SK-N-SH (cell line): ENCODE measurements around the gene ATXN2. TPM values are rescaled to one million over a fixed set of nuclear protein-coding genes. Genes with fewer than 3 reads are reported as not detected.
"Not testable (repeated sequence)": the region's sequence is repeated elsewhere in the genome, so short reads cannot be mapped to it uniquely, and the experiment has no call there.

ENCODE experiments used
- CTCF ChIA-PET: fragments of 300-600, 350-600 bp; formaldehyde crosslinking; extraction: SDS; loops from one replicate; lab custom pipeline; 2021; lab: Yijun Ruan, JAX
- POLR2A ChIA-PET: fragments of 350-600 bp; sonication (Branson Sonifier 250); formaldehyde crosslinking; extraction: SDS; loops from one replicate; lab custom pipeline; 2020; ENCODE audit warnings: antibody characterized with exemption, inconsistent platforms; lab: Yijun Ruan, JAX
- DNase-seq: peaks from one replicate; pipeline ENCODE4 v3.0.0; 2012
- H2AFZ ChIP-seq: fragments of 200-600 bp; sonication (generic); 2 replicates; pipeline ENCODE4 v1.8.1; 2016; ENCODE audit warnings: antibody characterized with exemption, mild to moderate bottlenecking, low read depth
- H3F3A ChIP-seq: fragments of 200-600 bp; sonication (generic); replicated peaks from 2 replicates; pipeline ENCODE3; 2016; ENCODE audit warnings: antibody characterized with exemption, mild to moderate bottlenecking; ENCODE audit not compliant: insufficient read depth
- H3K27ac ChIP-seq, 2 experiments: fragments of 200-500 bp in 1 of 2; fragments of 200-600 bp in 1 of 2; sonication (Bioruptor generic) in 1 of 2; sonication (generic), shearing (Covaris generic) in 1 of 2; 2 replicates each; pipeline versions ENCODE4 v1.5.1 to v1.6.1; 2014 to 2016; ENCODE audit warnings: low read depth in 2 of 2, inconsistent platforms in 1 of 2, low read length in 1 of 2, mild to moderate bottlenecking in 1 of 2, mixed read lengths in 1 of 2
- H3K27me3 ChIP-seq: fragments of 200-600 bp; sonication (generic), shearing (Covaris generic); 2 replicates; pipeline ENCODE4 v1.6.1; 2016; ENCODE audit warnings: mixed run types; ENCODE audit not compliant: insufficient read depth
- H3K36me3 ChIP-seq, 2 experiments: fragments of 200-500 bp in 1 of 2; fragments of 200-600 bp in 1 of 2; sonication (Bioruptor generic) in 1 of 2; sonication (generic) in 1 of 2; replicated peaks in 1 of 2; 2 replicates each; pipeline versions ENCODE3 to v1.5.1; 2014 to 2016; ENCODE audit warnings: low read length in 1 of 2, mild to moderate bottlenecking in 1 of 2; ENCODE audit not compliant: insufficient read depth in 2 of 2, control insufficient read depth in 1 of 2
- H3K4me1 ChIP-seq, 2 experiments: fragments of 200-500 bp in 1 of 2; fragments of 200-600 bp in 1 of 2; sonication (Bioruptor generic) in 1 of 2; sonication (generic), shearing (Covaris generic) in 1 of 2; 2 replicates each; pipeline versions ENCODE4 v1.5.1 to v1.6.1; 2014 to 2016; ENCODE audit warnings: low read depth in 1 of 2, low read length in 1 of 2, mixed run types in 1 of 2; ENCODE audit not compliant: insufficient read depth in 2 of 2, control insufficient read depth in 1 of 2
- H3K4me2 ChIP-seq: fragments of 200-600 bp; sonication (generic), shearing (Covaris generic); 2 replicates; pipeline ENCODE4 v1.6.1; 2017; ENCODE audit warnings: mixed run types
- H3K4me3 ChIP-seq, 2 experiments: fragments of 200-500 bp in 1 of 2; fragments of 200-600 bp in 1 of 2; sonication (Bioruptor generic) in 1 of 2; sonication (generic), shearing (Covaris generic) in 1 of 2; 2 replicates each; pipeline versions ENCODE4 v1.5.1 to v1.8.1; 2014 to 2016; ENCODE audit warnings: low read depth in 2 of 2, inconsistent platforms in 1 of 2, low read length in 1 of 2, mild to moderate bottlenecking in 1 of 2, mixed read lengths in 1 of 2, moderate library complexity in 1 of 2
- H3K79me2 ChIP-seq: fragments of 200-600 bp; sonication (generic); 2 replicates; pipeline ENCODE4 v1.8.1; 2017; ENCODE audit warnings: mild to moderate bottlenecking; ENCODE audit not compliant: insufficient read depth
- H3K9ac ChIP-seq: fragments of 200-600 bp; sonication (generic); 2 replicates; pipeline ENCODE4 v1.6.1; 2017; ENCODE audit warnings: mixed run types
- H3K9me2 ChIP-seq: fragments of 200-600 bp; sonication (generic); 2 replicates; pipeline ENCODE4 v1.6.1; 2017; ENCODE audit warnings: mixed run types
- H3K9me3 ChIP-seq: fragments of 200-600 bp; sonication (generic); 2 replicates; pipeline ENCODE4 v1.6.1; 2017; ENCODE audit warnings: mixed run types, mild to moderate bottlenecking, moderate library complexity
- H4K20me1 ChIP-seq: fragments of 200-600 bp; sonication (generic); 2 replicates; pipeline ENCODE4 v1.6.1; 2017; ENCODE audit warnings: mild to moderate bottlenecking, mixed run types; ENCODE audit not compliant: insufficient read depth
- ELF1 ChIP-seq: IDR thresholded peaks from 2 replicates; pipeline ENCODE4 v1.4.0; 2012
- EZH2phosphoT487 ChIP-seq: fragments of 200-600 bp; sonication (generic); IDR thresholded peaks from 2 replicates; pipeline ENCODE4 v1.6.1; 2017; ENCODE audit warnings: low read depth, mixed run types, mild to moderate bottlenecking, antibody characterized with exemption, moderate library complexity, borderline replicate concordance
- FOSL2 ChIP-seq: IDR thresholded peaks from 2 replicates; pipeline ENCODE4 v1.4.0; 2012; ENCODE audit warnings: low read depth, mild to moderate bottlenecking, moderate library complexity, borderline replicate concordance
- JUND ChIP-seq: IDR thresholded peaks from 2 replicates; pipeline ENCODE4 v1.4.0; 2012
- MAX ChIP-seq: IDR thresholded peaks from 2 replicates; pipeline ENCODE4 v1.4.0; 2012; ENCODE audit warnings: low read depth
- MEF2A ChIP-seq: IDR thresholded peaks from 2 replicates; pipeline ENCODE4 v1.4.0; 2012; ENCODE audit warnings: low read depth, borderline replicate concordance
- MXI1 ChIP-seq: IDR thresholded peaks from 2 replicates; pipeline ENCODE4 v1.6.1; 2012; ENCODE audit warnings: mild to moderate bottlenecking, low read depth, low read length, improper control_type of control experiment
- NRF1 ChIP-seq: IDR thresholded peaks from 2 replicates; pipeline ENCODE4 v1.6.1; 2012; ENCODE audit warnings: low read depth, mild to moderate bottlenecking, low read length
- PBX3 ChIP-seq: IDR thresholded peaks from 2 replicates; pipeline ENCODE4; 2012
- POLR2AphosphoS5 ChIP-seq: IDR thresholded peaks from 2 replicates; pipeline ENCODE4 v1.6.1; 2012; ENCODE audit warnings: low read depth, low read length
- RAD21 ChIP-seq: IDR thresholded peaks from 2 replicates; pipeline ENCODE4 v1.6.1; 2012; ENCODE audit warnings: mild to moderate bottlenecking, low read length
- RXRA ChIP-seq: IDR thresholded peaks from 2 replicates; pipeline ENCODE4 v1.4.0; 2012; ENCODE audit warnings: low read depth, mild to moderate bottlenecking, borderline replicate concordance
- SMC3 ChIP-seq: IDR thresholded peaks from 2 replicates; pipeline ENCODE4 v1.6.1; 2012; ENCODE audit warnings: low read depth, low read length, improper control_type of control experiment
- TEAD4 ChIP-seq: IDR thresholded peaks from 2 replicates; pipeline ENCODE4 v1.4.0; 2012; ENCODE audit warnings: mild to moderate bottlenecking, borderline replicate concordance; ENCODE audit not compliant: insufficient read depth
- WGBS: methylation state at CpG from one replicate; pipeline ENCODE4 v1.1.6; 2017; ENCODE audit warnings: low lambda C conversion rate; 5-methylcytosine and 5-hydroxymethylcytosine counted together
- polyA plus RNA-seq, 3 experiments: library from polyadenylated mRNA; depleted of rRNA; stranded (reverse); fragments of >200 nt; gene quantifications; 2 replicates each; pipeline ENCODE4 v1.2.3, GENCODE V29; 2012
- TF ChIP-seq, protein P1 (sequence below): IDR thresholded peaks from 2 replicates; pipeline ENCODE4 v1.4.0; 2012; ENCODE audit warnings: low read depth, borderline replicate concordance
- TF ChIP-seq, protein P2 (sequence below): IDR thresholded peaks from 2 replicates; pipeline ENCODE4 v1.6.1; 2012; ENCODE audit warnings: mild to moderate bottlenecking, low read depth, low read length, moderate library complexity

The ATXN2 gene
- polyA plus RNA-seq, 1 of the 3 experiments (the other 2 are of a cell fraction) = 35.7 TPM

GRCh38 chr12:111596985-111597830 is 1.9 kb downstream of the ATXN2 start (continued):
- TF ChIP-seq, protein P1, sequence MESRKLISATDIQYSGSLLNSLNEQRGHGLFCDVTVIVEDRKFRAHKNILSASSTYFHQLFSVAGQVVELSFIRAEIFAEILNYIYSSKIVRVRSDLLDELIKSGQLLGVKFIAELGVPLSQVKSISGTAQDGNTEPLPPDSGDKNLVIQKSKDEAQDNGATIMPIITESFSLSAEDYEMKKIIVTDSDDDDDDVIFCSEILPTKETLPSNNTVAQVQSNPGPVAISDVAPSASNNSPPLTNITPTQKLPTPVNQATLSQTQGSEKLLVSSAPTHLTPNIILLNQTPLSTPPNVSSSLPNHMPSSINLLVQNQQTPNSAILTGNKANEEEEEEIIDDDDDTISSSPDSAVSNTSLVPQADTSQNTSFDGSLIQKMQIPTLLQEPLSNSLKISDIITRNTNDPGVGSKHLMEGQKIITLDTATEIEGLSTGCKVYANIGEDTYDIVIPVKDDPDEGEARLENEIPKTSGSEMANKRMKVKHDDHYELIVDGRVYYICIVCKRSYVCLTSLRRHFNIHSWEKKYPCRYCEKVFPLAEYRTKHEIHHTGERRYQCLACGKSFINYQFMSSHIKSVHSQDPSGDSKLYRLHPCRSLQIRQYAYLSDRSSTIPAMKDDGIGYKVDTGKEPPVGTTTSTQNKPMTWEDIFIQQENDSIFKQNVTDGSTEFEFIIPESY = no peak
- TF ChIP-seq PBX3 = no peak
- peak; percentile 30; the same call in 1 of the 2 replicates for TF ChIP-seq MAX
- no peak for TF ChIP-seq RXRA
- TF ChIP-seq, protein P2, sequence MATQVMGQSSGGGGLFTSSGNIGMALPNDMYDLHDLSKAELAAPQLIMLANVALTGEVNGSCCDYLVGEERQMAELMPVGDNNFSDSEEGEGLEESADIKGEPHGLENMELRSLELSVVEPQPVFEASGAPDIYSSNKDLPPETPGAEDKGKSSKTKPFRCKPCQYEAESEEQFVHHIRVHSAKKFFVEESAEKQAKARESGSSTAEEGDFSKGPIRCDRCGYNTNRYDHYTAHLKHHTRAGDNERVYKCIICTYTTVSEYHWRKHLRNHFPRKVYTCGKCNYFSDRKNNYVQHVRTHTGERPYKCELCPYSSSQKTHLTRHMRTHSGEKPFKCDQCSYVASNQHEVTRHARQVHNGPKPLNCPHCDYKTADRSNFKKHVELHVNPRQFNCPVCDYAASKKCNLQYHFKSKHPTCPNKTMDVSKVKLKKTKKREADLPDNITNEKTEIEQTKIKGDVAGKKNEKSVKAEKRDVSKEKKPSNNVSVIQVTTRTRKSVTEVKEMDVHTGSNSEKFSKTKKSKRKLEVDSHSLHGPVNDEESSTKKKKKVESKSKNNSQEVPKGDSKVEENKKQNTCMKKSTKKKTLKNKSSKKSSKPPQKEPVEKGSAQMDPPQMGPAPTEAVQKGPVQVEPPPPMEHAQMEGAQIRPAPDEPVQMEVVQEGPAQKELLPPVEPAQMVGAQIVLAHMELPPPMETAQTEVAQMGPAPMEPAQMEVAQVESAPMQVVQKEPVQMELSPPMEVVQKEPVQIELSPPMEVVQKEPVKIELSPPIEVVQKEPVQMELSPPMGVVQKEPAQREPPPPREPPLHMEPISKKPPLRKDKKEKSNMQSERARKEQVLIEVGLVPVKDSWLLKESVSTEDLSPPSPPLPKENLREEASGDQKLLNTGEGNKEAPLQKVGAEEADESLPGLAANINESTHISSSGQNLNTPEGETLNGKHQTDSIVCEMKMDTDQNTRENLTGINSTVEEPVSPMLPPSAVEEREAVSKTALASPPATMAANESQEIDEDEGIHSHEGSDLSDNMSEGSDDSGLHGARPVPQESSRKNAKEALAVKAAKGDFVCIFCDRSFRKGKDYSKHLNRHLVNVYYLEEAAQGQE = no peak
- TF ChIP-seq FOSL2 = no peak
- no peak for TF ChIP-seq JUND
- no peak for TF ChIP-seq MEF2A
- no peak for TF ChIP-seq RAD21
- no peak for TF ChIP-seq POLR2AphosphoS5
- TF ChIP-seq SMC3 = no peak
- TF ChIP-seq MXI1 = peak; percentile 52
- TF ChIP-seq TEAD4 = no peak
- TF ChIP-seq NRF1 = no peak
- no peak for TF ChIP-seq ELF1
- no peak for TF ChIP-seq EZH2phosphoT487
- TF ChIP-seq, all 33 proteins: peak for 4

DNA sequence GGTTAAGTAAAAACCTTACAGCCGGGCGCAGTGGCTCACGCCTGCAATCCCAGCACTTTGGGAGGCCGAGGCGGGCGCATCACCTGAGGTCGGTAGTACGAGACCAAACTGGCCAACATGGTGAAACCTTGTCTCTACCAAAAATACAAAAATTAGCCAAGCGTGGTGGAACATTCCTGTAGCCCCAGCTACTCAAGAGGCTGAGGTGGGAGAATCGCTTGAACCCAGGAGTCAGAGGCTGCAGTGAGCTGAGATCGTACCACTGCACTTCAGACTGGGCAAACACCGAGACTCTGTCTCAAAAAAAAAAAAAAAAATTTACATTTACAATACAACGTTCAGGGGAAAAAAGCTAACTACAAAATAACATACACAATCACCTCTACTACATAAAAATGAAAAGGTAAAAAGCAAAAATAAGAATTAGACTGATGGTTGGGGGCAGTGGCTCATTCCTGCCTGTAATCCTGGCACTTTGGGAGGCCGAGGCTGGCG is 3.7 kb downstream of the ATXN2 start:
- CTCF ChIA-PET = interaction anchor here (2.5 kb wide), 1 partner anchor 30 kb away, joined by 7 read pairs; no protein-coding TSS in a partner anchor
- H3K27ac ChIP-seq = peak overlapping the region in 1 of 2 experiments; percentile 74; a peak in 1 of 4 replicates
- peaks cover 79% of the 10 kb centered on the region for H4K20me1 ChIP-seq
- H3K4me3 ChIP-seq = peak overlapping the region in 1 of 2 experiments; percentile 95; a peak in 2 of 4 replicates
- DNase-seq, H3K9ac ChIP-seq, H3K36me3 ChIP-seq, H3K9me3 ChIP-seq, H3K9me2 ChIP-seq, POLR2A ChIA-PET, H3K27me3 ChIP-seq, H2AFZ ChIP-seq: not testable (repeated sequence)
- peaks cover 31% of the 10 kb centered on the region for H3F3A ChIP-seq
- H3K4me1 ChIP-seq = peaks cover 8 to 13% of the 10 kb centered on the region in 2 experiments; a peak in 3 of 4 replicates
- H3K4me2 ChIP-seq = peak overlapping the region; percentile 83
- peaks cover 88% of the 10 kb centered on the region for H3K79me2 ChIP-seq
- 83% methylated on average over 15 of the region's 15 CpGs for WGBS

GRCh38 chr12:111591399-111592010 is 7.6 kb downstream of the ATXN2 start:
- H4K20me1 ChIP-seq = peaks cover 100% of the 10 kb centered on the region
- H3K9me3 ChIP-seq, H3K27ac ChIP-seq, H3K4me1 ChIP-seq, H3K27me3 ChIP-seq, H3K9ac ChIP-seq, CTCF ChIA-PET, H3K9me2 ChIP-seq, H3K4me2 ChIP-seq, H2AFZ ChIP-seq, POLR2A ChIA-PET, DNase-seq, H3K4me3 ChIP-seq: not testable (repeated sequence)
- 93% methylated on average over 6 of the region's 6 CpGs for WGBS
- peaks cover 18% of the 10 kb centered on the region for H3F3A ChIP-seq
- H3K36me3 ChIP-seq = peaks cover 0 to 12% of the 10 kb centered on the region in 2 experiments
- H3K79me2 ChIP-seq = peaks cover 100% of the 10 kb centered on the region
